ENCODE measurements around the gene SLC13A2. TPM values are rescaled to one million over a fixed set of nuclear protein-coding genes. Genes with fewer than 3 reads are reported as not detected.

SLC13A2 gene
- polyA plus RNA-seq, 3 donors from 2014 or later: not detected

DNA sequence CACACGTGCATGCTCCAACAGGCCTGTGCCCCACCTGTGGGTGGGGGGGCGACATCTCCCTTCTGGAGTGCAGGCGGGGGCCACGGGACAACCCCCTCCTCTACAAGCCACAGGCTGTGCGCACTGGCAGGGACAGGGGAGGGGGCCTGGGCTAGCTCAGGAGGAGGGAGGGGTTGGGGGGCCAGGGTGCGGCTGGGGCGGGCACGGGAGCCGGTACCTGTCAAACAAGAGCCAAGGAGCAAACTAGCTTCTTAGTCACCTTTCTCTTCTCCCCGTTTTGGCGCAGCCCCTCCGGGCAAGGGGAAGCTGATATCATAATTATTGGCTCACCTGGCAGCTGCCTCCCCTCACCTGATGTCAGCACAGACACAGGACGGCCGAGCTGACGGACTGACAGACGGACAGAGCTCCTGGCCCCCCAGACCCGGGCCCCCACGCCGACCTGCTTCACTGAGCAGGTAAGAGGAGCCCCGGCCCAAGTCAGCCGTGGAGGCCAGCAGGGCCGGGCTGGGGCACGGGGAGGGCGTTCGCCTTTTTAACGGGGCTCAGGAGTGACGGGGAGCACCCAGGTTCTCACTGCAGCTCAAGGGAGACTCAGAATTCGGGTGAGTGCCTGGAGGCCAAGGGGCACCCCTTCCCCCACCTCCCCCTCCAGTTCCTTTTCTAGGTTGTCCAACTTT is 32.7 kb downstream of the SLC13A2 start, which contains the start of gene FOXN1:
Gene FOXN1 (plus strand): TSS at position 363 of the 680 bp plus-strand sequence. CDS start 17,622 bp downstream, outside the sequence.
- no peak within 1 kb of the TSS for H3K27ac Mint-ChIP-seq
- peaks cover 0 to 6% (median 4%) of the 10 kb centered on the region in 3 donors for H3K27me3 Mint-ChIP-seq (ENCODE audit: low read depth in 3 of 3)
- H3K9me3 Mint-ChIP-seq: no peaks in the 10 kb centered on the region
- no peaks in the 10 kb centered on the region for H3K36me3 Mint-ChIP-seq
- no peaks in the 10 kb centered on the region for H3K4me1 Mint-ChIP-seq
- no peak for DNase-seq
- H3K4me3 Mint-ChIP-seq: no peak within 1 kb of the TSS

DNA sequence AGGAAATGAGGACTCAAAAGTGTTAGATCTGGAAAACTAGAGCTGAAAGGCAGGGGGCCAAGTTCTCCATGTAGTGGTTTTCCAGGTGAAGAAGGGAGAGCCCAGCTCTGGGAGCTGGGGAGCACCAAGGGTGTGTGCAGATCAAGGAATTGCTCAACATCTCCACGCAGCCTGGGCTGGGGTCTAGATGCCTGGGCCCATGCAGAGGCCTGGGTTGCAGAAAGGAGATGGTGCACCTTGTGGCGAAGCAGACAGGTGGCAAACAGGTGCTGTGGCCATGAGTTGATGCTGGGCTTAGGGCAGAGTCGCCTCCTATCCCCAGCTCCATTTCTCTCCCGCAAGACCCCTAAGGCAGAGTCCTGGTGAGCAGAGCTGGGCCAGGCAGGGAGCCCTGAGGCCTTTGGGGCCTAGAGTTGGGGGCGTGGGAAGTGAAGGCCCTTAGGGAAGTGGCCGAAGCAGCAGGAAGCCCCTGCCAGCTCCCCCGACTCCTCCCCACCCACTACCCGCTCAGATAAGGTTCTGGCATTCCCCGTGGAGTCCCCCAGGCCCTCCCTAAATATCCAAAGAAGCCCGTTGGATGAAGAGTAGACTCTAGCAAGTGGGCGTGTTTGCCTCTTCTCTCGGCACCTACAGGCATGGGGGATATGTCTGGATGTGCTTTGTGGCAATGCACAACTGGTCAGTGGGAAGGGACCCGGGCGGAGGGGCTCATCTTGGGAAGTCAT is 33.5 kb downstream of the SLC13A2 start:
- Mint-ChIP-seq H3K4me3 (no peak overlapping the region), H3K27me3 (ENCODE audit: low read depth in 3 of 3) (peaks cover 0 to 6% (median 4%) of the 10 kb centered on the region in 3 donors), H3K27ac (no peak overlapping the region), H3K36me3 (no peaks in the 10 kb centered on the region), H3K9me3 (no peaks in the 10 kb centered on the region), H3K4me1 (no peaks in the 10 kb centered on the region)
- DNase-seq: no peak

DNA sequence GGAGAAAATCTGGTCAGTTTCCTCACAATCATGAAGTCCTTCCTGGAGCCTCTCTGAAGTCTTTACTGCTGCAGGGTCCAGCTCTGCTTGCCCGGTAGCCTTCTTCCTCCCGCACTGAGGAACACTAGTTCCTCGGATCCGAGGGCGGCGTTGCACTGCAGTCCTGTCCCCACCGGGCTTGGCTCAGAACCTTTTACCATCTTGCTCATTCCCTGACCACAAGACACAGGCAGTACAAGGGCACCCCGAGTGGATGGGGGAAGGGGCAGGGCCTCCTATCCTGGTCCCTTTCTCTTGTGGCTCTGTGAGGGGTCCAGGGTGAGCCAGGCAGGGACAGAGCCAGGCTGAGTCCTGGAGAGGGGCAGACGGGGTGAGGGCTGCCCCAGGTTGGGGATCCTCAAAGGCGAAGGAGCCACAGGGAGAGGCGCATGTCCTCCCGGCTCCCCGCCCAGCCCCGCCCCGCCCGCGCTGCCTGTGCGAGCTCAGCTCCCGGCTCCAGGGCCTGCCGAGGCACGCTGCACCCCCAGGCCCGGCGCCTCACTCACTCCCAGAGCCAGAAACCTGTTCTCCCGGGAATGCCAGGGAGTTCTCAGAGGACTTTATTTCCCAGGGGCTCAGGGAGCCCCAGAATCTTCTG is 34.2 kb downstream of the SLC13A2 start:
- Mint-ChIP-seq H3K27ac (no peak overlapping the region), H3K4me1 (no peaks in the 10 kb centered on the region), H3K4me3 (no peak overlapping the region), H3K9me3 (no peaks in the 10 kb centered on the region), H3K36me3 (no peaks in the 10 kb centered on the region), H3K27me3 (ENCODE audit: low read depth in 3 of 3) (peaks cover under 1 to 6% (median 4%) of the 10 kb centered on the region in 3 donors)
- no peak for DNase-seq

DNA sequence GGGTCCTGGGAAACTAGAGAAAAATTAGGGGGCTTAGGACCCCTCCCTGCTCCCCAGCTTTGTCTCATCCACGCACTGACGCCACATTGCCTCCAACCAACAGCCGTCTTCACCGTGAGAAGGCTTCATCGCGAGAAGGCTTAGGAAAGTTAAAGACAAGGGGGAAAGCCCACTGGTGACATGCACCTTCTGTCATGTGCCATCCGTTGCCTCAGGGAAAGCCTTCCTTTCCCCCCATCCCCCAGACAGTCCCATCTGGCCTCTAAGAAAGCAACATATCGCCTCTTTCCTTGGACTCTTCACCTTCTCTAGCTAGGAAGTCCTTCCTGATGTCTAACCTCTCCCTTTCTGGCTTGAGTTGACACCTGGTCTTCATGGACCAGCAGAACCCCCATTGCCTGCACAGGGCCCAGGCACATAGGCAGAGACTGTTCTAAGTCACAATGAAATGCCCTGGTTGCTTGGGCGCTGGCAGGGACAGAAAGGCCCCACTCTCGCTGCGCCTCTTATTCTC is 34.8 kb downstream of the SLC13A2 start:
- peaks cover 2 to 6% (median 4%) of the 10 kb centered on the region in 3 donors for H3K27me3 Mint-ChIP-seq (ENCODE audit: low read depth in 3 of 3)
- H3K36me3 Mint-ChIP-seq: no peaks in the 10 kb centered on the region
- no peak for DNase-seq
- H3K4me1 Mint-ChIP-seq: no peaks in the 10 kb centered on the region
- H3K27ac Mint-ChIP-seq: no peak overlapping the region
- H3K4me3 Mint-ChIP-seq: no peak overlapping the region
- H3K9me3 Mint-ChIP-seq: no peaks in the 10 kb centered on the region

DNA sequence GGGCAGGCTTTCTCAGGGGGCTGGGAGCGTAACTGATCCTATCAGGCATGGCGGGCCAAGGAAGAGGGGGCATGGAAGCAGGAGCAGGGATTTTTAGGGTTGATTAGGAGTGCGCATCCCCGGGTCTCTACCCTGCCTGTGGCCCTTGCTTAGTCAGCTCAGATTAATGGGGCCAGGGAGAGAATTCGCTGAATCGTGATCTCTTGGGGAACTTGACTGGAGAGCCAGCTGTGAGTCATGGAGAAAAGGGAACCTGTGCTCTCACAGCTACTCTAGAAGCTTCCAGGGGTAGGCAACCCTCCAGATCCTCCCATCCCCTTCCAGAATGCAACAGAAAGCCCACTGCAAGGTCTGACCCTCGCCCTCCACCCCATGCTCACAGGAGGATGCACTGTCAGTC is 36.3 kb downstream of the SLC13A2 start:
- no peak for DNase-seq
- Mint-ChIP-seq H3K4me1 (no peaks in the 10 kb centered on the region), H3K27me3 (ENCODE audit: low read depth in 3 of 3) (peaks cover 5 to 8% (median 6%) of the 10 kb centered on the region in 3 donors), H3K9me3 (no peaks in the 10 kb centered on the region), H3K4me3 (no peak overlapping the region), H3K27ac (no peak overlapping the region), H3K36me3 (no peaks in the 10 kb centered on the region)

DNA sequence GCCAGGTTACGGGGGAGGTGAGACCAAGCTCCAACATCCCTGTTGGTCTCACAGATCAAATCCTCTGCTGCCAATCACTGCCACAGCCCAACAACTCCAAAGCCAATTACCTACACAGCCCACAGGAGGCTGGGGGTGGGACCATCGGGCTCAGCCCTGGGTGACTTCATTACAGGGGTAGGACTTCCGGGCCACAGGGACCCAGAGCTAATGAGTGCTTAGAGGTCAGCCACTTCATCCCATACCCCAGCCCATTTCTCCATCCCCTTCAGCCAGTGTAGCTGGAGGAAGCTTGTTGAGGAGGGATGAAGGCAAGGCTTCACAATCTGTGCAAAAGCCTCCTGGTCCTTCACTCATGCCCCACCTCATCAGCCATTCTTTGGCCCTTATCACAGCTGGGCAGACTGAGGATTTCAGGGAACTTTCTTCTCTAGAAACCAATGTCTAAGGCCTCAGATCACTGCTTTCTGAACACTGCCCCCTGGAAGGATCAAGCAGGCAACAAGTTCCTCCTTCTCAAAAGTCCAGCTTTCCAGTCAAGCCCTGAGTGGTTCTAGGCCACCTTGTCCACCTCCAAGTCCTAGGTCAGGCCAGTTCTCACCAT is 38.5 kb downstream of the SLC13A2 start:
- Mint-ChIP-seq H3K4me1 (no peaks in the 10 kb centered on the region), H3K27me3 (ENCODE audit: low read depth in 3 of 3) (peaks cover 0 to 5% (median 5%) of the 10 kb centered on the region in 3 donors), H3K36me3 (no peaks in the 10 kb centered on the region)

DNA sequence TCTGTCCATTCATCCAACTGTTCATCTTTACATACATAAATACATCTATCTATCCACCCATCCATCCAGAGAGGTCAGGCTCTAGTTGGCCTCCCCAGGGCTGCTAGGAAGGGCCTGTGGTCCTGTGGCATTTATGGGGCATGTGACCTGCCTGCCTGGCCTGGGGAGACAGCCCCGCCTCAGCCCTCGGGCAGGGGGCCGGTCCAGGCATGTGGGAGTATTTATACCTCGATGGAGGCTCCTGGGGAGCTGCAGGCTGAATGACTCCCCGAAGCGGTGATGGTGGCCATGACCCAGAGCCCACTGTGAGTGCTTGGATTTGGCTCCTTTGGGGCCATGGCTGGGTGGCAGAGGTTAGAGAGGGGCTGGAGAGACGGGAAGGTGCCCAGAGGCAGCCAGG is 40.0 kb downstream of the SLC13A2 start:
- no peak for DNase-seq
- Mint-ChIP-seq H3K36me3 (no peaks in the 10 kb centered on the region), H3K27ac (no peak overlapping the region), H3K9me3 (no peaks in the 10 kb centered on the region), H3K27me3 (ENCODE audit: low read depth in 3 of 3) (peaks cover 0 to 5% (median 5%) of the 10 kb centered on the region in 3 donors), H3K4me1 (no peaks in the 10 kb centered on the region), H3K4me3 (no peak overlapping the region)

More for the DNA sequence above, 38.5 kb downstream of the SLC13A2 start:
- H3K27ac Mint-ChIP-seq: no peak overlapping the region
- H3K9me3 Mint-ChIP-seq: no peaks in the 10 kb centered on the region
- no peak for DNase-seq
- no peak overlapping the region for H3K4me3 Mint-ChIP-seq

DNA sequence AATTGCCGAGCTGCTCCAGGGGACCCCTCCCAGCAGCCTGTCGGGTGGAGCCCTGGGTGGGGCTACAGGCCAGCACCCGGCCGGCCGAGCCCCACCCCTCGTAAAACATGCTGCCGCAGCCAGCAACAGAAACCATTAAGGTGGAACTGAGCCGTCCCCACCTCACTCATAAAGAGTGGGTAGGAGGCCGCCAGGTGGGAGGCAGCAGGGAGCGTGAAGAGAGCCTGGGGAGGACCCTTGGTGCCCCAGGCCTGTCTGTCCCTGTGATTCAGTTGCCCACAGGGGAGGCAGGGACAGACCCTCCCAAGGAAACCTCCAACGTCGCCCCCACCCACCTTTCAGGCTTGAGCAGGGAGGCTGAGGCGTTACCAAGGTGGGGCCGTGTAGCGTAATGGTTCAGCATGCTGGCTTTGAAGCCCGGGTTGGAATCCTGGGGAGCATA is 41.1 kb downstream of the SLC13A2 start:
- H3K27ac Mint-ChIP-seq: no peak overlapping the region
- H3K9me3 Mint-ChIP-seq: no peaks in the 10 kb centered on the region
- no peaks in the 10 kb centered on the region for H3K36me3 Mint-ChIP-seq

DNA sequence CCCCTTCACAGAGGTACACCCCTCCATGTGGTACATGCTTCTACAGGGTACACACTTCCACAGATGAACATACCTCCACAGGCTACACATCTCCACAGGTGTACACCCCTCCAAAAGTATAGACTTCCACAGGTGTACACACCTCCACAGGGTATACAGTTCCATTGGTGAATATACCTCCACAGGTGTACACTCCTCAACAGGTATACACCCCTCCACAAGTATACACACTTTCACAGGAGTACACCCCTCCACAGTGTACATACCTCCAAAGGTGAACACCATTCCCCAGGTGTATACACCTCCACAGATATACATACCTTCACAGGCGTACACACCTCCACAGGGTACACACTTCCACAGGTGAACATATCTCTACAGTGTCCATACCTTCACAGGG is 42.1 kb downstream of the SLC13A2 start:
- Mint-ChIP-seq H3K27me3 (ENCODE audit: low read depth in 3 of 3) (peaks cover 0 to 5% (median 3%) of the 10 kb centered on the region in 3 donors), H3K27ac (no peak overlapping the region), H3K36me3 (no peaks in the 10 kb centered on the region), H3K4me3 (no peak overlapping the region), H3K9me3 (no peaks in the 10 kb centered on the region), H3K4me1 (no peaks in the 10 kb centered on the region)
- no peak for DNase-seq

More for the DNA sequence above, 41.1 kb downstream of the SLC13A2 start:
- Mint-ChIP-seq H3K4me1 (no peaks in the 10 kb centered on the region), H3K4me3 (no peak overlapping the region), H3K27me3 (ENCODE audit: low read depth in 3 of 3) (peaks cover 0 to 5% (median 3%) of the 10 kb centered on the region in 3 donors)
- no peak for DNase-seq

DNA sequence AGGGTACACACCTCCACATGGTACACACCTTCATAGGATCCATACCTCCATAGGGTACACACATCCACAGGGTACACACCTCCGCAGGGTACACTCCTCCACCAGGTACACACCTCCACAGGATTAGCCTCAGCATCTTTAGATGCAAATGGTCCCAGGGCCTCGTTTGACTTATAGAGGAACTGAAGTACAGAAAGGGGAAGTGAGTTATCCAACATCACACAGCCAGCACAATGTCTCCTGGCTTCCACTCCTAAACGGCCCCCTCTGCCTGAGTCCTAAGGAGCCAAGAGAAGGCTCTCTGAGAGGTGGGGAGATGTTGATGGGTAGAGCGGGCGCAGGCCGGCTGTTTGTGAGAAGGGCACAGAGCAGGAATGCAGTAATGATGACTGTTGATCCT is 44.7 kb downstream of the SLC13A2 start:
- Mint-ChIP-seq H3K9me3 (no peaks in the 10 kb centered on the region), H3K4me1 (no peaks in the 10 kb centered on the region), H3K27me3 (ENCODE audit: low read depth in 3 of 3) (peaks cover 0 to 3% (median 3%) of the 10 kb centered on the region in 3 donors), H3K4me3 (no peak overlapping the region), H3K36me3 (no peaks in the 10 kb centered on the region), H3K27ac (no peak overlapping the region)
- DNase-seq: no peak

DNA sequence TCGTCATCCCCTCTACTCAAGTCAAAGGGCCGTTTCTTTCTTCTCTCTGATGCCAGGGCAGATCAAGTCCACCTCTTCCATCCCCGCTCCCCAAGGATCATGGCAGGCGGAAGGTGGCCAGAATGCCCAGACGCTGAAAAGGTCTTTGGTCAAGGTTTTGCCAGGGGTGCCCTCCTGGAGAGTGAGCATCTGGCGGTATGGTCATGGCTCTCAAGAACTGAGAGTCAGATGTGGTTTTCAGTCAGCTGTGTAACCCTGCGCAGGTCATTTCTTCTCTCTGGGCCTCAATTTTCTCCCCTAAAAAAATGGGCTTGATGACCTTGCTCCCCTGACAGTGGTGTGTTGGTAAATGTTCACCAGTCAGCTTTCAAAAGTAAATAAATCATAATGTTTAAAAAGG is 45.1 kb downstream of the SLC13A2 start:
- no peak for DNase-seq
- no peaks in the 10 kb centered on the region for H3K36me3 Mint-ChIP-seq
- H3K27me3 Mint-ChIP-seq (ENCODE audit: low read depth in 3 of 3): peaks cover 0 to 3% (median 3%) of the 10 kb centered on the region in 3 donors
- no peak overlapping the region for H3K4me3 Mint-ChIP-seq
- H3K4me1 Mint-ChIP-seq: no peaks in the 10 kb centered on the region
- H3K27ac Mint-ChIP-seq: no peak overlapping the region
- no peaks in the 10 kb centered on the region for H3K9me3 Mint-ChIP-seq

DNA sequence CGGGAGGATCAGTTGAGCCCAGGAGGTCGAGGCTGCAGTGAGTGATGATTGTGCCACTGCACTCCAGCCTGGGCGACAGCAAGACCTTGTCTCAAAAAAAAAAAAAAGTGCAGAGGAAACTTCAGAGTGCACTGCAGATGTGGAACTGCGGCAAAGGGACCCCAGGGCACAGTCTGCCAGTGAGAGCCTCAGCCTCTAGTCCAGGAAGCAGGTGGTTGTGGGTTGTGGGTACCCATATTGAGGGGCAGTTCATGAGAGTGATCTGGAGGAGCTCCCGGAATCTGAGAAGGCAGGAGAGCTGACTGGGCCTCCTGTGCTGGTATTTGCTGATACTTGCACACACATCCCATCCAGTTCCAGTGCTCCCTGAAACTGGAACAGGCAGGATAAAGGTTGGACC is 45.8 kb downstream of the SLC13A2 start:
- Mint-ChIP-seq H3K9me3 (no peaks in the 10 kb centered on the region), H3K27ac (no peak overlapping the region), H3K4me1 (no peaks in the 10 kb centered on the region), H3K27me3 (ENCODE audit: low read depth in 3 of 3) (no peaks in the 10 kb centered on the region), H3K4me3 (no peak overlapping the region), H3K36me3 (no peaks in the 10 kb centered on the region)
- no peak for DNase-seq

DNA sequence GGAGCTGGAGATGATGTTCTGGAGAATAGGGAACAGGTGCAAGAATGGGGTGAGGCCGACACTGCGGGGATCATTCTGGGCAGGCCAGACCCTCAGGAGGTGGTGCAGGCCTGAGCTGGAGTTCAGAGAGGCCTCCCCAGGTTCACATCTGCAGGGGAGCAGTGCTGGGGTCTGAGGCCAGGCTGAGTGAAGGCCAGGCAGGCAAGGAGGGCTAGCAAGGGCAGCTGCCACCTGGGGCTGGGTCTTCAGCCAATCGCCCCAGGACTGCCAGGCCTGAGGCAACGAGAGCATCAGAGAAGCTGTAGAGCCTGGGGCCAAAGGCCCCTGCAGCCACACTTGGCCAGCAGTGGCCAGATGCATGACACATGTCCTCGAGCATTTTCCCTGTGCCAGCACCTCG is 47.2 kb downstream of the SLC13A2 start:
- H3K36me3 Mint-ChIP-seq: no peaks in the 10 kb centered on the region
- DNase-seq: no peak
- no peaks in the 10 kb centered on the region for H3K4me1 Mint-ChIP-seq
- H3K27me3 Mint-ChIP-seq (ENCODE audit: low read depth in 3 of 3): peaks cover 0 to 2% (median 0%) of the 10 kb centered on the region in 3 donors
- H3K4me3 Mint-ChIP-seq: no peak overlapping the region
- no peak overlapping the region for H3K27ac Mint-ChIP-seq
- H3K9me3 Mint-ChIP-seq: no peaks in the 10 kb centered on the region

Measured in immature natural killer cell (primary cell).